ENCODE measurements around the gene CXCL12. TPM values are rescaled to one million over a fixed set of nuclear protein-coding genes. Genes with fewer than 3 reads are reported as not detected.

The CXCL12 gene
- total RNA-seq, 2 donors from 2014 or later, result 17.5 to 56.2 TPM

DNA sequence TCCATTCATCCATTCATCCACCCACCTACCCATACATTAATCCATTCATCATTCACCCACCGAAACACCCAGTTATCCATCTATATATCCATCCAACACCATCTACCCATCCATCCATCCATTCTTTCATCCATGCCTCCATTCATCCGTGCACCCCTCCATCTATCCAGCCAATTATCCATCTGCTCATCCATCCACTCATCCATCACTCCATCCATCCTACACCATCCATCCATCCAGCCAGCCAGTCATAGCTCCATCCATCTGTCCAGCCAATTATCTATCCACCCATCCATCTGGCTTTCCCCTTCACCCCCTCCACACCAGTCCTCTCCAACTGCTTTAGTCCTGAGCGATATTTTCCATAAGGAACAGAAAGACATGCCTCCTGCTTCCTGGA, 7.5 kb upstream of the CXCL12 start:
- DNase-seq, result no peak
- Histone ChIP-seq H3K27ac (no peak overlapping the region), H3K4me1 (no peaks in the 10 kb centered on the region), H3K9me3 (no peaks in the 10 kb centered on the region), H3K36me3 (no peaks in the 10 kb centered on the region), H3K4me3 (no peak overlapping the region), H3K27me3 (no peaks in the 10 kb centered on the region), H3K9ac (ENCODE audit: low read depth in 2 of 2, low read length in 2 of 2) (no peak overlapping the region)
- intact Hi-C loops (cut with DNase I), result loop anchor here (5.0 kb wide), 1 partner anchor 465 kb away; no protein-coding TSS in a partner anchor
- TF ChIP-seq, protein P1, sequence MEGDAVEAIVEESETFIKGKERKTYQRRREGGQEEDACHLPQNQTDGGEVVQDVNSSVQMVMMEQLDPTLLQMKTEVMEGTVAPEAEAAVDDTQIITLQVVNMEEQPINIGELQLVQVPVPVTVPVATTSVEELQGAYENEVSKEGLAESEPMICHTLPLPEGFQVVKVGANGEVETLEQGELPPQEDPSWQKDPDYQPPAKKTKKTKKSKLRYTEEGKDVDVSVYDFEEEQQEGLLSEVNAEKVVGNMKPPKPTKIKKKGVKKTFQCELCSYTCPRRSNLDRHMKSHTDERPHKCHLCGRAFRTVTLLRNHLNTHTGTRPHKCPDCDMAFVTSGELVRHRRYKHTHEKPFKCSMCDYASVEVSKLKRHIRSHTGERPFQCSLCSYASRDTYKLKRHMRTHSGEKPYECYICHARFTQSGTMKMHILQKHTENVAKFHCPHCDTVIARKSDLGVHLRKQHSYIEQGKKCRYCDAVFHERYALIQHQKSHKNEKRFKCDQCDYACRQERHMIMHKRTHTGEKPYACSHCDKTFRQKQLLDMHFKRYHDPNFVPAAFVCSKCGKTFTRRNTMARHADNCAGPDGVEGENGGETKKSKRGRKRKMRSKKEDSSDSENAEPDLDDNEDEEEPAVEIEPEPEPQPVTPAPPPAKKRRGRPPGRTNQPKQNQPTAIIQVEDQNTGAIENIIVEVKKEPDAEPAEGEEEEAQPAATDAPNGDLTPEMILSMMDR (IDR thresholded peaks at IDR 0.05), result no peak

DNA sequence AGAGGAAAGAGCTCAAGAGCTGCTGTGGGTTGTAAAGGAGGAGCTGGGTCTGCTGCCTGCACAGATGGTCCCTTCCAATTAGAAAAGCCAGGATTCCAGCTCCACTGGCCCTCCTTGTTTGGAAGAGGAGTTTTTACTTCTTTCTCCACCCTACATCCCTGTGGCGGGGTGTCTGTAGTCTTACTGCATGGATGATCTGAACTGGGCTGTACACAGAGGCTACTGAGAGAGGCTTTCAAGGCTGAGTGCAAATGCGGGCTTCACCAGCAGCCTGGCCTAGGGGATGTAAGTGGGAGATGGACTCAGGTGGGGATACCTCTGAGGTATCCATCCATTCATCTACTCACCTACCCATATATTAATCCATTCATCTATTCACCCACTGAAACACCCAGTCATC, 7.1 kb upstream of the CXCL12 start:
- no peaks in the 10 kb centered on the region for H3K36me3 ChIP-seq
- no peak overlapping the region for H3K4me3 ChIP-seq
- no peaks in the 10 kb centered on the region for H3K27me3 ChIP-seq
- no peak overlapping the region for H3K27ac ChIP-seq
- H3K9ac ChIP-seq (ENCODE audit: low read depth in 2 of 2, low read length in 2 of 2), result no peak overlapping the region
- no peak for DNase-seq
- H3K4me1 ChIP-seq, result no peaks in the 10 kb centered on the region
- TF ChIP-seq, protein P1 (IDR thresholded peaks at IDR 0.05), result no peak
- no peaks in the 10 kb centered on the region for H3K9me3 ChIP-seq
- intact Hi-C loops (cut with DNase I), result loop anchor here (5.0 kb wide), 1 partner anchor 465 kb away; no protein-coding TSS in a partner anchor

DNA sequence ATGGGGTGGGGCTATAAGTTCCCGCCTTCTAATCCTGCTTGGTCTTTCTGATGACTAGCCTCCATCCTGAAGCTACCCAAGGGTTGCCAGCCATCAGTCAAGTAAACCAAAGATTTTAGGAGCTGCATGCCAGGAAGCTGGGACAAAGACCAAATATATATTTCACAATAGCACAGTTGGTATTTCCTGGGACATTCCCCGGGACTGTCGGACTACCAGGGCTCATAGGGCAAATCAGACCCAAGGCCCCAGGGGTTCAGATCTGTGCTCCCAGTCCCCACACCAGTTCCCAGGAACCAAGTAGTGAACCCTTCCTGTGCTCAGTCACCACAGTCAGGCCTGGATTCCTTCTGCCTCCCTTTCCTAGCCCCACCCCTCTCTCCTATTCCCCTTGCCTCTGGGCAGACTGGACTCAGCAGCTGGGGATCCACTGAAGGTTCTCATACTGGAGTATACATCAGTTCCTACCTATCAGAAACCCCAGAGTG, 5.7 kb upstream of the CXCL12 start:
- Histone ChIP-seq H3K4me1 (no peaks in the 10 kb centered on the region), H3K36me3 (no peaks in the 10 kb centered on the region), H3K9ac (ENCODE audit: low read depth in 2 of 2, low read length in 2 of 2) (no peak overlapping the region), H3K4me3 (no peak overlapping the region), H3K27ac (no peak overlapping the region), H3K27me3 (peaks cover 5% of the 10 kb centered on the region), H3K9me3 (no peaks in the 10 kb centered on the region)
- TF ChIP-seq, protein P1 (IDR thresholded peaks at IDR 0.05), result no peak
- no peak for DNase-seq
- intact Hi-C loops (cut with DNase I), result loop anchor here (5.0 kb wide), 1 partner anchor 467 kb away; no protein-coding TSS in a partner anchor

DNA sequence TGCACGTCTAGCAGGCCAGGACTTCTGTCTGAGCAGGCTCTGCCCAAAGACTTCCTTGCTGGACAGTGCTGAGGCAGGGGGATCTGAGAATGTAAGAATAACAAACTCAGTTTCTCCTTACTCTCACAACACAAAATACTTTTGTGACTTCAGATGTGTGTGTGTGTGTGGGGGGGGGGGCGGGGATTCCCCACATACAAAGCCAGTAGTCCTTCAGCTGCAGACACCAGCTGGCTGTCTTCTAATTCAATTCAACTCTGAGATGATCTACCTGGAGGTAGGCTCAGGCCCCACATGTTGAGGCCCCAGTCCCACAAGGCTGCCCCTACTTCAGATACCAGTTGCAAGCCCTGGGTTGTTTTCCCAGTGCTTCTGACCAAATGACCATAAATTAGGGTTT, 4.7 kb upstream of the CXCL12 start:
- TF ChIP-seq, protein P1 (IDR thresholded peaks at IDR 0.05), result no peak
- H3K4me1 ChIP-seq, result no peaks in the 10 kb centered on the region
- H3K9ac ChIP-seq (ENCODE audit: low read depth in 2 of 2, low read length in 2 of 2), result no peak overlapping the region
- H3K4me3 ChIP-seq, result no peak overlapping the region
- DNase-seq, result no peak
- H3K9me3 ChIP-seq, result no peaks in the 10 kb centered on the region
- intact Hi-C loops (cut with DNase I), result loop anchor here (5.0 to 10.0 kb wide), 3 partner anchors 77 to 702 kb away; no protein-coding TSS in a partner anchor
- no peaks in the 10 kb centered on the region for H3K36me3 ChIP-seq
- H3K27me3 ChIP-seq, result peaks cover 16% of the 10 kb centered on the region
- H3K27ac ChIP-seq, result no peak overlapping the region

DNA sequence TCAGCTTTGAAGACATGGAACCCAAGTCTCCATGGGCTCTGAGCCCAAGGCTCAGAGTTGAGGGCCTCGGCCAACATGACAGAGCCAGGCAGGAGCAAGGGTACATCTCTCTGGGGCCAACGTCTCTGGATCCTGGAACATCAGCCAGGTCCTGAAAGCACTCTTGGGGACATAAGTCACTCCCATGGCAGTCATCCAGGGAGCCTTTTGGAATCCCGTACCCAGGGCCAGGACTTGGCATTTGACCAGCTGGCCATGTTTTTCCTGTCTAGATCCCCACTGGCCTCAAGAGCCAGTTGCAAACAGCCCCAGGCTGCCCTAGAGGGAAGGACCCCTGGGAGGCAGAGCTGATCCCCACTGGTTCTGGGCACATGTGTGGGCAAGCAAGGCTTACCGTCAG, 4.3 kb upstream of the CXCL12 start:
- no peak overlapping the region for H3K27ac ChIP-seq
- H3K4me1 ChIP-seq, result no peaks in the 10 kb centered on the region
- DNase-seq, result no peak
- H3K9me3 ChIP-seq, result no peaks in the 10 kb centered on the region
- intact Hi-C loops (cut with DNase I), result loop anchor here (5.0 to 10.0 kb wide), 3 partner anchors 77 to 702 kb away; no protein-coding TSS in a partner anchor
- no peak overlapping the region for H3K4me3 ChIP-seq
- H3K36me3 ChIP-seq, result no peaks in the 10 kb centered on the region
- no peak overlapping the region for H3K9ac ChIP-seq (ENCODE audit: low read depth in 2 of 2, low read length in 2 of 2)
- TF ChIP-seq, protein P1 (IDR thresholded peaks at IDR 0.05), result no peak
- peaks cover 20% of the 10 kb centered on the region for H3K27me3 ChIP-seq
